H1 (cell line): ENCODE data around the gene REXO5. TPM values are rescaled to one million over a fixed set of nuclear protein-coding genes. Genes with fewer than 3 reads are reported as not detected.

Experiments used
- CTCF ChIA-PET: fragments of 300-600 bp; sonication (Branson Sonifier 250); formaldehyde crosslinking; loops from one replicate; lab custom pipeline; 2021; ENCODE audit not compliant: partially characterized antibody; lab: Charles Lee
- POLR2A ChIA-PET: fragments of 300-600 bp; sonication (Branson Sonifier 250); formaldehyde crosslinking; loops from one replicate; lab custom pipeline; 2021; ENCODE audit warnings: inconsistent platforms; ENCODE audit not compliant: partially characterized antibody; lab: Charles Lee
- DNase-seq, 2 experiments: peaks; one replicate each; pipeline versions ENCODE4 v3.0.0 to v3.0.0-alpha.2; 2010 to 2022; ENCODE audit warnings: low spot score in 2 of 2, low read depth in 1 of 2, mixed read lengths in 1 of 2
- FAIRE-seq: peaks from 2 replicates; lab custom pipeline; 2011; peaks lifted over from hg19 to GRCh38; lab: Jason Lieb, UNC
- H2AFZ ChIP-seq: 2 replicates; pipeline ENCODE4 v1.8.1; 2012; ENCODE audit warnings: low read length, inconsistent platforms
- H2AK5ac ChIP-seq: 2 replicates; pipeline ENCODE4 v1.6.1; 2013; ENCODE audit warnings: low read depth, low read length
- H2BK120ac ChIP-seq: replicated peaks from 2 replicates; pipeline ENCODE3; 2013; ENCODE audit warnings: low read depth, low read length, inconsistent platforms
- H2BK12ac ChIP-seq: 2 replicates; pipeline ENCODE4 v1.6.1; 2013; ENCODE audit warnings: low read depth, low read length
- H2BK15ac ChIP-seq: 2 replicates; pipeline ENCODE4 v1.6.1; 2013; ENCODE audit warnings: low read length
- H2BK20ac ChIP-seq: 2 replicates; pipeline ENCODE4 v1.6.1; 2013; ENCODE audit warnings: low read length
- H2BK5ac ChIP-seq: 2 replicates; pipeline ENCODE4 v1.6.1; 2013; ENCODE audit warnings: low read depth, low read length
- H3K14ac ChIP-seq: 2 replicates; pipeline ENCODE4 v1.6.1; 2013; ENCODE audit warnings: inconsistent platforms; ENCODE audit not compliant: insufficient read length
- H3K18ac ChIP-seq: 2 replicates; pipeline ENCODE4 v1.6.1; 2013; ENCODE audit warnings: low read length; ENCODE audit errors: extremely low read depth
- H3K23ac ChIP-seq: 2 replicates; pipeline ENCODE4 v1.6.1; 2013; ENCODE audit warnings: inconsistent platforms; ENCODE audit not compliant: insufficient read length
- H3K23me2 ChIP-seq: 2 replicates; pipeline ENCODE4 v1.6.1; 2013; ENCODE audit warnings: low read depth, low read length
- H3K27ac ChIP-seq: 2 replicates; pipeline ENCODE4 v1.6.1; 2011; ENCODE audit warnings: low read depth, low read length, inconsistent platforms
- H3K27me3 ChIP-seq, 4 experiments: replicated peaks in 1 of 4; 1 replicate in 1 of 4; 2 replicates in 3 of 4; pipeline versions ENCODE4 v1.6.1 to v1.8.1; 2011 to 2013; ENCODE audit warnings: low read length in 3 of 4, mild to moderate bottlenecking in 3 of 4, inconsistent platforms in 2 of 4, mixed read lengths in 2 of 4, moderate library complexity in 1 of 4; ENCODE audit not compliant: control insufficient read depth in 3 of 4, insufficient read depth in 3 of 4; ENCODE audit errors: extremely low read depth in 1 of 4
- H3K36me3 ChIP-seq, 4 experiments: 2 replicates each; pipeline versions ENCODE4 v1.6.1 to v1.8.1; 2011 to 2013; ENCODE audit warnings: mild to moderate bottlenecking in 4 of 4, low read length in 3 of 4, moderate library complexity in 2 of 4, control low read depth in 1 of 4, inconsistent platforms in 1 of 4; ENCODE audit not compliant: insufficient read depth in 4 of 4, control insufficient read depth in 2 of 4
- H3K4ac ChIP-seq: replicated peaks from 2 replicates; pipeline ENCODE3; 2013; ENCODE audit warnings: low read length, low read depth, mixed read lengths, inconsistent platforms; ENCODE audit not compliant: insufficient read length
- H3K4me1 ChIP-seq, 4 experiments: replicated peaks in 1 of 4; 1 replicate in 1 of 4; 2 replicates in 3 of 4; pipeline versions ENCODE4 v1.6.1 to v1.8.1; 2011 to 2013; ENCODE audit warnings: low read length in 3 of 4, inconsistent platforms in 2 of 4, mixed read lengths in 1 of 4; ENCODE audit not compliant: insufficient read depth in 4 of 4, control insufficient read depth in 3 of 4
- H3K4me2 ChIP-seq, 2 experiments: 2 replicates each; pipeline versions ENCODE4 v1.6.1 to v1.8.1; 2011 to 2013; ENCODE audit warnings: low read depth in 2 of 2, low read length in 2 of 2, control low read depth in 1 of 2, inconsistent platforms in 1 of 2, mild to moderate bottlenecking in 1 of 2; ENCODE audit not compliant: insufficient read depth in 1 of 2
- H3K4me3 ChIP-seq, 4 experiments: fragments of 200-600, 300-600 bp in 1 of 4; sonication (generic), shearing (Covaris generic), sonication (Bioruptor Twin) in 1 of 4; 2 replicates each; pipeline versions ENCODE4 v1.5.1 to v1.8.1; 2011 to 2016; ENCODE audit warnings: low read length in 4 of 4, low read depth in 3 of 4, control low read depth in 2 of 4, inconsistent platforms in 2 of 4, mild to moderate bottlenecking in 2 of 4, mixed read lengths in 1 of 4, moderate library complexity in 1 of 4; ENCODE audit not compliant: insufficient read depth in 2 of 4; ENCODE audit errors: extremely low read depth in 1 of 4
- H3K56ac ChIP-seq: replicated peaks from 2 replicates; pipeline ENCODE3; 2013; ENCODE audit warnings: low read depth, mild to moderate bottlenecking, mixed read lengths, low read length, inconsistent platforms; ENCODE audit not compliant: insufficient read length
- H3K79me1 ChIP-seq: 2 replicates; pipeline ENCODE4 v1.6.1; 2013; ENCODE audit warnings: low read depth, low read length, control low read depth
- H3K79me2 ChIP-seq, 2 experiments: 2 replicates each; pipeline versions ENCODE4 v1.6.1 to v1.8.1; 2012 to 2013; ENCODE audit warnings: low read length in 2 of 2, mild to moderate bottlenecking in 2 of 2, inconsistent platforms in 1 of 2; ENCODE audit not compliant: insufficient read depth in 2 of 2, control insufficient read depth in 1 of 2
- H3K9ac ChIP-seq, 4 experiments: replicated peaks in 1 of 4; 1 replicate in 1 of 4; 2 replicates in 3 of 4; pipeline versions ENCODE4 v1.6.1 to v1.8.1; 2011 to 2013; ENCODE audit warnings: low read depth in 3 of 4, low read length in 3 of 4, control low read depth in 2 of 4, mild to moderate bottlenecking in 2 of 4, moderate library complexity in 2 of 4, inconsistent platforms in 1 of 4; ENCODE audit errors: extremely low read depth in 1 of 4
- H3K9me3 ChIP-seq, 2 experiments: 2 replicates each; pipeline versions ENCODE4 v1.6.1 to v1.8.1; 2012 to 2013; ENCODE audit warnings: mild to moderate bottlenecking in 2 of 2, moderate library complexity in 2 of 2, control low read depth in 1 of 2, inconsistent platforms in 1 of 2, low read depth in 1 of 2, low read length in 1 of 2, mixed read lengths in 1 of 2; ENCODE audit not compliant: insufficient read depth in 2 of 2
- H4K20me1 ChIP-seq, 2 experiments: replicated peaks in 1 of 2; 2 replicates each; pipeline versions ENCODE3 to v1.8.1; 2011 to 2013; ENCODE audit warnings: inconsistent platforms in 2 of 2, low read length in 2 of 2, mild to moderate bottlenecking in 1 of 2; ENCODE audit not compliant: insufficient read depth in 2 of 2, control insufficient read depth in 1 of 2
- H4K5ac ChIP-seq: 2 replicates; pipeline ENCODE4 v1.6.1; 2013; ENCODE audit warnings: low read length, low read depth, mixed read lengths, inconsistent platforms; ENCODE audit not compliant: insufficient read length
- H4K8ac ChIP-seq: 2 replicates; pipeline ENCODE4 v1.8.0; 2013; ENCODE audit warnings: mild to moderate bottlenecking, moderate library complexity, low read length, inconsistent platforms; ENCODE audit not compliant: insufficient read depth; ENCODE audit errors: extremely low read depth
- H4K91ac ChIP-seq: replicated peaks from 2 replicates; pipeline ENCODE3; 2013; ENCODE audit warnings: low read length, mixed read lengths, inconsistent platforms; ENCODE audit not compliant: insufficient read length
- CREB1 ChIP-seq: IDR thresholded peaks from 2 replicates; pipeline ENCODE4 v1.6.1; 2012; ENCODE audit warnings: inconsistent platforms
- EP300 ChIP-seq, 2 experiments: IDR thresholded peaks; 1 replicate in 1 of 2; 2 replicates in 1 of 2; pipeline ENCODE4 v1.6.1; 2011 to 2012; ENCODE audit warnings: low read depth in 2 of 2, low read length in 2 of 2, mild to moderate bottlenecking in 2 of 2, borderline replicate concordance in 1 of 2, inconsistent platforms in 1 of 2, moderate library complexity in 1 of 2
- JUND ChIP-seq: IDR thresholded peaks from 2 replicates; pipeline ENCODE4 v1.6.1; 2011; ENCODE audit warnings: mild to moderate bottlenecking, improper control_type of control experiment, low read length
- SIX5 ChIP-seq: IDR thresholded peaks from 2 replicates; pipeline ENCODE4 v1.6.1; 2011; ENCODE audit warnings: mild to moderate bottlenecking, low read depth, low read length
- WGBS, 2 experiments: shearing (Covaris generic) in 1 of 2; methylation state at CpG; one replicate each; pipeline versions ENCODE4 v1.1.6 to v1.1.7; 2013 to 2015; ENCODE audit warnings: low lambda C conversion rate in 2 of 2, mixed read lengths in 2 of 2, inconsistent platforms in 1 of 2, low coverage in 1 of 2, missing lambda C conversion rate in 1 of 2; ENCODE audit not compliant: insufficient replicate concordance in 2 of 2, insufficient coverage in 1 of 2, insufficient read length in 1 of 2; ENCODE audit errors: extremely low coverage in 1 of 2, missing lambda C conversion rate in 1 of 2; 5-methylcytosine and 5-hydroxymethylcytosine counted together
- polyA plus RNA-seq, 7 experiments: library from polyadenylated mRNA; depleted of rRNA in 3 of 7; stranded (reverse) in 5 of 7; unstranded in 2 of 7; fragments of >200 nt in 5 of 7; fragments of 200-250 nt in 2 of 7; gene quantifications; 1 replicate in 5 of 7; 2 replicates in 1 of 7; 4 replicates in 1 of 7; pipeline versions ENCODE4 v1.2.1 to v1.2.3, GENCODE V29; 2011 to 2013; ENCODE audit warnings: missing spikeins in 2 of 7, mixed read lengths in 2 of 7
- total RNA-seq: library from RNA; stranded (reverse); fragmentation: NEBNext Ultra II Directional; extraction: Animal tissue kit (Norgen Biotek cat#: 25700); gene quantifications from 2 replicates; pipeline ENCODE4 v1.2.1, GENCODE V29; 2021

Gene REXO5
- total and polyA plus RNA-seq, 2 of the 8 experiments (the other 6 are each of a cell fraction or from before 2014, with no cell fraction given), result 2.4 to 8.9 TPM

DNA sequence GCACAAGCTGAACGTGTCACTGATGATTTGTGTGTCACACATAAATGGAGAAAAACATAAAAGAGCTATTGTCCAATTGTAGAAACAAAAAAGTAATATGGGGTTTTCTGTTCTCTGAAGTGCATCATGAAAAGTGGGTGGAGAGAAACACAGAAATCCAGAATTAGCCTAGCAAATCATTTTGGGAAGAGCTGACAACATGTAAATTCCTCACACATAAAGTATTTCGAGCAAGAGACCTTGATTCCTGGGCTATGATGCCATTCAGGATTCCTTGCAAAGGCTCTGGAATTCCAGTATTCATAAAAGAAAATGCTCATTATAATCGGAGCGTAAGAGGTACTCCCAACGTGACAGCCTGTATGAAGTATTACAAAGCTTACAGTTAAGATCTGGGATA lies 92.7 kb downstream of the REXO5 start:
- Histone ChIP-seq H2AK5ac (no peak overlapping the region), H3K4ac (no peak overlapping the region), H2BK12ac (no peak overlapping the region), H3K9ac (no peak overlapping the region; a peak in 1 of 7 replicates), H4K20me1 (no peaks in the 10 kb centered on the region), H2BK120ac (no peak overlapping the region), H2BK15ac (no peak overlapping the region), H3K56ac (no peak overlapping the region), H4K91ac (no peak overlapping the region), H3K4me1 (peaks cover 0 to 9% (median 3%) of the 10 kb centered on the region in 4 experiments; a peak in 3 of 7 replicates), H3K23ac (no peak overlapping the region), H3K27ac (no peak overlapping the region), H4K8ac (no peak overlapping the region), H2BK5ac (no peak overlapping the region), H3K4me2 (peak overlapping the region; percentile 75 to 97), H2AFZ (no peak overlapping the region), H3K14ac (no peak overlapping the region), H3K27me3 (no peaks in the 10 kb centered on the region), H2BK20ac (no peak overlapping the region), H4K5ac (no peak overlapping the region), H3K23me2 (peaks cover 6% of the 10 kb centered on the region; the same call in 1 of the 2 replicates), H3K9me3 (no peaks in the 10 kb centered on the region), H3K18ac (no peak overlapping the region), H3K4me3 (peak overlapping the region; percentile 86 to 96 (median 90); a peak in 6 of 8 replicates), H3K79me1 (peaks cover 6% of the 10 kb centered on the region), H3K79me2 (peaks cover 6 to 76% of the 10 kb centered on the region in 2 experiments; a peak in 2 of 4 replicates), H3K36me3 (peaks cover 0 to 16% (median 5%) of the 10 kb centered on the region in 4 experiments; a peak in 4 of 8 replicates)
- no peak for DNase-seq
- 52% methylated on average over 5 of the region's 5 CpGs; no CpG with 5 or more reads in 1 of the 2 experiments for WGBS, 2 experiments
- ChIA-PET CTCF (interaction anchor here (0.9 to 2.3 kb wide), 3 partner anchors 24 to 49 kb away, joined by 3 to 7 read pairs (median 7); no protein-coding TSS in a partner anchor), POLR2A (interaction anchor here (0.5 to 2.9 kb wide), 4 partner anchors 9 to 852 kb away, joined by 3 to 16 read pairs (median 8); no protein-coding TSS in a partner anchor)
- TF ChIP-seq SIX5 (no peak), CREB1 (no peak), JUND (no peak), EP300 (IDR thresholded peaks at IDR 0.05; ENCODE audit: borderline replicate concordance in 1 of 2, low read depth in 2 of 2, low read length in 2 of 2) (no peak)
- FAIRE-seq, result no peak
